H9 (cell line): ENCODE results near the gene ZBTB20. TPM values are rescaled to one million over a fixed set of nuclear protein-coding genes. Genes with fewer than 3 reads are reported as not detected.

Source experiments
- DNase-seq: peaks from one replicate; pipeline ENCODE4 v3.0.0-alpha.2; 2017
- H2AFZ ChIP-seq: one replicate; pipeline ENCODE4 v1.6.1; 2013; ENCODE audit warnings: mild to moderate bottlenecking, low read length, control low read depth, moderate library complexity
- H2AK5ac ChIP-seq: 2 replicates; pipeline ENCODE4 v1.6.1; 2013; ENCODE audit warnings: low read length, control low read depth, mixed read lengths; ENCODE audit not compliant: insufficient read length
- H2BK120ac ChIP-seq: one replicate; pipeline ENCODE4 v1.6.1; 2013; ENCODE audit warnings: low read depth, mild to moderate bottlenecking, low read length, control low read depth, inconsistent platforms; ENCODE audit not compliant: poor library complexity, severe bottlenecking
- H2BK12ac ChIP-seq: 2 replicates; pipeline ENCODE4 v1.6.1; 2013; ENCODE audit warnings: low read length, control low read depth, mixed read lengths, low read depth; ENCODE audit not compliant: insufficient read length
- H2BK15ac ChIP-seq: 2 replicates; pipeline ENCODE4 v1.6.1; 2013; ENCODE audit warnings: low read depth, low read length, control low read depth
- H2BK20ac ChIP-seq: one replicate; pipeline ENCODE4 v1.6.1; 2013; ENCODE audit warnings: low read depth, mild to moderate bottlenecking, low read length, control low read depth, inconsistent platforms; ENCODE audit not compliant: poor library complexity, severe bottlenecking
- H2BK5ac ChIP-seq: 2 replicates; pipeline ENCODE4 v1.6.1; 2013; ENCODE audit warnings: low read length, control low read depth, mixed read lengths; ENCODE audit not compliant: insufficient read length
- H3K14ac ChIP-seq: 2 replicates; pipeline ENCODE4 v1.6.1; 2013; ENCODE audit warnings: low read length, control low read depth; ENCODE audit not compliant: insufficient read depth
- H3K18ac ChIP-seq: 2 replicates; pipeline ENCODE4 v1.6.1; 2013; ENCODE audit warnings: low read depth, mild to moderate bottlenecking, mixed read lengths, low read length, control low read depth; ENCODE audit not compliant: insufficient read length
- H3K23ac ChIP-seq: 2 replicates; pipeline ENCODE4 v1.6.1; 2013; ENCODE audit warnings: low read length, control low read depth, mixed read lengths, low read depth; ENCODE audit not compliant: insufficient read length
- H3K23me2 ChIP-seq: 2 replicates; pipeline ENCODE4 v1.6.1; 2013; ENCODE audit warnings: low read depth, mild to moderate bottlenecking, mixed read lengths, low read length, control low read depth; ENCODE audit not compliant: insufficient read length, poor library complexity, severe bottlenecking
- H3K27ac ChIP-seq: 2 replicates; pipeline ENCODE4 v1.5.1; 2013; ENCODE audit warnings: low read length, control low read depth, mixed read lengths, low read depth; ENCODE audit not compliant: insufficient read length
- H3K27me3 ChIP-seq: 2 replicates; pipeline ENCODE4 v1.6.1; 2013; ENCODE audit warnings: low read length, control low read depth, inconsistent platforms; ENCODE audit not compliant: insufficient read depth
- H3K4ac ChIP-seq: 2 replicates; pipeline ENCODE4 v1.6.1; 2013; ENCODE audit warnings: low read depth, mild to moderate bottlenecking, control low read depth, inconsistent platforms, low read length, moderate library complexity
- H3K4me1 ChIP-seq: 2 replicates; pipeline ENCODE4 v1.6.1; 2013; ENCODE audit warnings: low read length, control low read depth, inconsistent platforms; ENCODE audit not compliant: insufficient read depth
- H3K4me2 ChIP-seq: 2 replicates; pipeline ENCODE4 v1.6.1; 2013; ENCODE audit warnings: low read length, control low read depth, mixed read lengths; ENCODE audit not compliant: insufficient read length, insufficient read depth
- H3K56ac ChIP-seq: 2 replicates; pipeline ENCODE4 v1.6.1; 2013; ENCODE audit warnings: low read depth, mild to moderate bottlenecking, mixed read lengths, low read length, control low read depth; ENCODE audit not compliant: insufficient read length
- H3K79me1 ChIP-seq: 2 replicates; pipeline ENCODE4 v1.6.1; 2013; ENCODE audit warnings: low read depth, mild to moderate bottlenecking, moderate library complexity, low read length, control low read depth, inconsistent platforms; ENCODE audit not compliant: insufficient read depth, poor library complexity, severe bottlenecking
- H3K79me2 ChIP-seq: 2 replicates; pipeline ENCODE4 v1.6.1; 2013; ENCODE audit warnings: low read length, control low read depth, inconsistent platforms; ENCODE audit not compliant: insufficient read depth
- H3K9ac ChIP-seq: 2 replicates; pipeline ENCODE4 v1.6.1; 2013; ENCODE audit warnings: low read length, control low read depth, mixed read lengths; ENCODE audit not compliant: insufficient read length; ENCODE audit errors: extremely low read depth
- H3K9me3 ChIP-seq: one replicate; pipeline ENCODE4 v1.6.1; 2013; ENCODE audit warnings: low read depth, low read length, inconsistent platforms; ENCODE audit not compliant: control insufficient read depth
- H3T11ph ChIP-seq: one replicate; pipeline ENCODE4 v1.6.1; 2013; ENCODE audit warnings: mild to moderate bottlenecking, low read length, control low read depth, inconsistent platforms
- H4K20me1 ChIP-seq: one replicate; pipeline ENCODE4 v1.6.1; 2013; ENCODE audit not compliant: control insufficient read depth, insufficient read length, insufficient read depth
- H4K5ac ChIP-seq: 2 replicates; pipeline ENCODE4 v1.6.1; 2013; ENCODE audit warnings: low read depth, mild to moderate bottlenecking, mixed read lengths, low read length, control low read depth; ENCODE audit not compliant: insufficient read length
- H4K8ac ChIP-seq: replicated peaks from 2 replicates; pipeline ENCODE4 v1.6.1; 2013; ENCODE audit warnings: low read length, control low read depth, mixed read lengths, low read depth; ENCODE audit not compliant: insufficient read length
- H4K91ac ChIP-seq: 2 replicates; pipeline ENCODE4 v1.6.1; 2013; ENCODE audit warnings: low read depth, mild to moderate bottlenecking, moderate library complexity, mixed read lengths, low read length, control low read depth; ENCODE audit not compliant: insufficient read length
- H3K27ac Mint-ChIP-seq, 3 experiments: 2 replicates in 2 of 3; 3 replicates in 1 of 3; pipeline ENCODE4 v1.8.0; 2020 to 2021; ENCODE audit warnings: mixed read lengths in 3 of 3, mild to moderate bottlenecking in 1 of 3, moderate library complexity in 1 of 3
- H3K27me3 Mint-ChIP-seq: 2 replicates; pipeline ENCODE4 v1.8.0; 2021; ENCODE audit warnings: low read depth, mild to moderate bottlenecking, moderate library complexity, mixed read lengths
- H3K36me3 Mint-ChIP-seq, 3 experiments: 2 replicates in 2 of 3; 3 replicates in 1 of 3; pipeline ENCODE4 v1.8.0; 2020 to 2021; ENCODE audit warnings: low read depth in 3 of 3, mixed read lengths in 3 of 3; ENCODE audit not compliant: insufficient read depth in 1 of 3
- H3K4me1 Mint-ChIP-seq, 2 experiments: 2 replicates each; pipeline ENCODE4 v1.8.0; 2020; ENCODE audit warnings: mixed read lengths in 2 of 2
- H3K4me3 Mint-ChIP-seq, 2 experiments: 2 replicates in 1 of 2; 3 replicates in 1 of 2; pipeline ENCODE4 v1.8.0; 2020 to 2021; ENCODE audit warnings: mild to moderate bottlenecking in 2 of 2, mixed read lengths in 2 of 2, moderate library complexity in 1 of 2
- H3K9me3 Mint-ChIP-seq, 2 experiments: 2 replicates in 1 of 2; 3 replicates in 1 of 2; pipeline ENCODE4 v1.8.0; 2020; ENCODE audit warnings: mild to moderate bottlenecking in 2 of 2, mixed read lengths in 2 of 2, moderate library complexity in 1 of 2
- CTCF ChIP-seq: fragments of 200-600 bp; sonication (generic); conservative IDR thresholded peaks from 3 replicates; pipeline ENCODE4 v1.8.0; 2021; ENCODE audit warnings: antibody characterized with exemption, mild to moderate bottlenecking
- WGBS: extraction: QIAGEN DNeasy Blood & Tissue Kit; methylation state at CpG from one replicate; pipeline ENCODE4 v1.1.7; 2013; ENCODE audit warnings: missing lambda C conversion rate, low lambda C conversion rate, mixed read lengths; ENCODE audit not compliant: insufficient read length; ENCODE audit errors: extremely low coverage; 5-methylcytosine and 5-hydroxymethylcytosine counted together
- total RNA-seq: library from RNA; stranded (reverse); gene quantifications from 2 replicates; pipeline ENCODE4 v1.2.1, GENCODE V29; 2021

Gene ZBTB20
- total RNA-seq, 1 experiment from 2014 or later: 0.70 TPM

- H4K91ac ChIP-seq: no peak overlapping the region
- DNase-seq: no peak
- H2AK5ac ChIP-seq: no peak overlapping the region
- H2AFZ ChIP-seq: no peak overlapping the region
- H4K8ac ChIP-seq: no peak overlapping the region
- H3T11ph ChIP-seq: no peak overlapping the region
- H3K4ac ChIP-seq: no peak overlapping the region
- H3K27me3 Mint-ChIP-seq: no peaks in the 10 kb centered on the region
- no peak overlapping the region for H3K23ac ChIP-seq
- H3K27ac ChIP-seq: no peak overlapping the region
- H2BK15ac ChIP-seq: no peak overlapping the region
- no peak overlapping the region for H2BK12ac ChIP-seq
- H3K18ac ChIP-seq: no peak overlapping the region
- H3K79me2 ChIP-seq: no peaks in the 10 kb centered on the region
- H3K9me3 ChIP-seq: no peaks in the 10 kb centered on the region
- H3K27me3 ChIP-seq: no peaks in the 10 kb centered on the region
- no peaks in the 10 kb centered on the region; the same call in 1 of the 2 replicates for H3K4me1 ChIP-seq
- no peak overlapping the region for H3K14ac ChIP-seq
- no peak overlapping the region for H2BK5ac ChIP-seq
- H3K4me1 Mint-ChIP-seq: peaks cover 11 to 12% of the 10 kb centered on the region in 2 experiments
- no CpG with 5 or more reads among the region's 1 CpG for WGBS
- no peak overlapping the region for H4K5ac ChIP-seq
- peaks cover 0 to 7% (median 4%) of the 10 kb centered on the region in 3 experiments; a peak in 4 of 7 replicates for H3K36me3 Mint-ChIP-seq
- H3K4me3 Mint-ChIP-seq: no peak overlapping the region
- no peak overlapping the region; a peak in 1 of 7 replicates for H3K27ac Mint-ChIP-seq
- no peaks in the 10 kb centered on the region for H3K23me2 ChIP-seq
- H2BK120ac ChIP-seq: no peak overlapping the region
- H2BK20ac ChIP-seq: no peak overlapping the region
- peaks cover 7% of the 10 kb centered on the region in 2 experiments; a peak in 4 of 5 replicates for H3K9me3 Mint-ChIP-seq
- H3K9ac ChIP-seq: no peak overlapping the region
- no peak overlapping the region for H3K4me2 ChIP-seq
- no peaks in the 10 kb centered on the region for H3K79me1 ChIP-seq
- TF ChIP-seq CTCF: no peak
- H4K20me1 ChIP-seq: no peaks in the 10 kb centered on the region
- H3K56ac ChIP-seq: no peak overlapping the region
Observed at GRCh38 chr3:114639171-114639570, 507.9 kb downstream of the ZBTB20 start.
